Measurements from ENCODE around the gene DQX1.

Gene DQX1

DNA sequence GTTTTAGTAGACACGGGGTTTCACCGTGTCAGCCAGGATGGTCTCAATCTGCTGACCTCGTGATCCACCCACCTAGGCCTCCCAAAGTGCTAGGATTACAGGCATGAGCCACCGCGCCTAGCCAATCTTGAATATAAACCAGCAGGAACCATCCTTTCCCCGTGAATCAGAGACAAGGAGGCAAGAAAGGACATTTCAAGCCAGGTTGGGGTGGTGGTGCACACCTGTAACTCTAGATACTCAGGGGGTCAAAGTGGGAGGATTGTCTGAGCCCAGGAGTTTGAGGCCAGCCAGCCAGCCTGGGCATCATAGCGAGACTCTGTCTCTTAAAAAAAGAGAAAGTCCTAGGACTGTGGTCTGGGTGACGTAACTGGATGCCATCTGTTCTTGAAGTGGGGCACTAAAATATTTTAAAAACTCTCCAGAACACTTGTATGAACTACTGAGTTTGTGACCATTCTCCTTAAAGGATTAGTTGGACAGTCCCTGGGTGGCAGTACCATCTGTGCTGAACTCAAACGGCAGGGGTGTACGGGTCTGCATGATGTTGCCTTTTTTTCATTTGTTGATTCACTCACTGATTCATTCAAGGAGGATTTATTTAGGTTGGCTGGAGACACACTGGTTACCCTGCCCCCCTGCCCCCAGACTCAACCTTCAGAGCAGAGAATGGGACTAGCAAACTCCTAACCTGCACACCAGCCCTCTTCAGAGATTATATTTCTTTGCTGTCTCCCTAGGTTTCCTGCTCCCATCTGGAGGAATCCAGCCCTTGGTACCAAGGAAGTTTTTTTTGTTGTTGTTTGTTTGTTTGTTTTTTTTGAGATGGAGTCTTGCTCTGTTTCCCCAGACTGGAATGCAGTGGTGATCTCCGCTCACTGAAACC lies 14.7 kb downstream of the DQX1 start:
- no peak for DNase-seq (ENCODE audit: low read depth)

DNA sequence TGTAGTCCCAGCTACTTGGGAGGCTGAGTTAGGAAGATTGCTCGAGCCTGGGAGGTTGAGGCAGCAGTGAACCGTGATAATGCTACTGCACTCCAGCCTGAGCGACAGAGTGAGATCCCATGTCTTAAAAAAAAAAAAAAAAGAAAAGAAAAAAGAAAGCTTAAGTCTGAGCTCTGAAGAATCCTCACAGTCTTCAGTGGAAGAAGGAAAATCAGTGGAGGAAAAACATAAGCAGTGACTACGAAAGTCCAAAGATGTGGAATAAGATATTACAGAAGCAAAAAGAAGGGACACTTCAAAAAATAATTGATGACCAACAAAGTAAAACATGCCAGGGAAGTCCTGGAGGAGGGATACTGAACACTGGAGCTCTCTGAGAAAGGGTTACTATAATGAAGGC lies 15.8 kb downstream of the DQX1 start:
- no peak for DNase-seq (ENCODE audit: low read depth)

DNA sequence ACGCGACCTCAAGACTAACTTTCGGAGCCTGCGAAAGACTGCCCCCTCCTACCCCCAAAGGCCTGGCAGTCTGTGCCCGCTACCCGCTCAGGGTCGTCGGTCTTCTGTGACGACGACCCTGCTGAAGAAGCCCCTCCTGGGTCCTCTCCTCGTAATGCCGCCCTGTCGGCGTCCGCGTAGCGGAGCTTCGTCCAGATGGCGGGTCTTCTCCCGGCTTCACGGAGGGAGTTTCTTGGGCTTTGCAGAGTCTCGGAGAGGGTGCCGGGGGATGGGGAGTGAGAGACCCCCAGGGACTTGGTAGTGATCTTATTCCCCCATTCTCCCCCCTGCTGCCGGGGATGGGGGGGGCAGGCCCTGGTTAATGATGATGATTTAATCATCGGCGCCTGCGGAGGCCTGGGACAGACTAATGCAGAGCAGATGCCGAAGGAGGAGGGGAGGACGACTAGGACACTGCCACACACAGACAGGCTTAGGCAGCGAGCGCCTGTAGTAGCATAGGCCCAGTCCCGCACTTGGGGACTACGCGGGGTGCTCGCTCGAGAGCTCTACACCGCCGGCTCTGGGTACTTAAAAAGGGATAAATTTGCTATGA lies 18.0 kb downstream of the DQX1 start:
- DNase-seq (ENCODE audit: low read depth), result peak; percentile 44

DNA sequence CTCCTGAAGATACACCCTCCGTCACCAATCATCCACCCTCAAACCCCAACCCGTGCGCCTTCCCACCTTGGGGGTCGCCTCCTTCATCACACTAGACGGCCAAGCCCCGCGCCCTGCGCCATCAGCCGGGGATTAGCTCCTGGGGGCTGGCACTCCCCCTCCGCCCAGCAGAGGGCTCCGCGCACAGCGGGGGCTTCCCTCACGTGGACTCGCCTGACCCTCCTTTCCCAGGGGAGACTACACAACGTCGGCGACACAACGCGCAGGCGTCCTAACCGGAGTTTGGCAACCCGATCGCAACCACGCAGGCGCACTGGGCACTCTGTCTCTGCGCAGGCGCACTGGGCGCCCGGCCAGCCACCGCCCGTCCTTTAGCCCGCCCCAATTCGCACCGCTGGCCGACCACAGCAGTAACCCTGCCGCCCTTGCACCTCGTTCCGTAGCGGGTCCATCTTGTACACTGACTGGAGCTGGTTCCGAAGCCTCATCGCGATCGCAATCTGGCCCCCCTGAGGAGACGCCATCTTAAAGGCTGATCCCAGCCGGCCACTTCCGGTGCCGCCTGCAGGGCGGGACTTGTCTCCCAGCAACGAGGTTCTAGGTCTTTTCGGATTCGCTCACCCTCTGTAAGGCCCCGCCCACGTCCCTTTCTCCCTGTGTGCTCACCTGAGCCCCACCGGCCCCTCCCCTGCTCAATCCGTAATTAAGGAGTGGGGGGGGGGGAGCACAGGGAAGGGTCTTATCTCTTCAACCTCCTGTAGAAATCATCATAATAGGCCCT lies 18.7 kb downstream of the DQX1 start, which contains the start of gene PCGF1:
PCGF1 (minus strand) TSS at position 551 of the 781 bp plus-strand sequence; CDS start at position 524, 27 bp downstream.
- peak; percentile 97 for DNase-seq (ENCODE audit: low read depth)

DNA sequence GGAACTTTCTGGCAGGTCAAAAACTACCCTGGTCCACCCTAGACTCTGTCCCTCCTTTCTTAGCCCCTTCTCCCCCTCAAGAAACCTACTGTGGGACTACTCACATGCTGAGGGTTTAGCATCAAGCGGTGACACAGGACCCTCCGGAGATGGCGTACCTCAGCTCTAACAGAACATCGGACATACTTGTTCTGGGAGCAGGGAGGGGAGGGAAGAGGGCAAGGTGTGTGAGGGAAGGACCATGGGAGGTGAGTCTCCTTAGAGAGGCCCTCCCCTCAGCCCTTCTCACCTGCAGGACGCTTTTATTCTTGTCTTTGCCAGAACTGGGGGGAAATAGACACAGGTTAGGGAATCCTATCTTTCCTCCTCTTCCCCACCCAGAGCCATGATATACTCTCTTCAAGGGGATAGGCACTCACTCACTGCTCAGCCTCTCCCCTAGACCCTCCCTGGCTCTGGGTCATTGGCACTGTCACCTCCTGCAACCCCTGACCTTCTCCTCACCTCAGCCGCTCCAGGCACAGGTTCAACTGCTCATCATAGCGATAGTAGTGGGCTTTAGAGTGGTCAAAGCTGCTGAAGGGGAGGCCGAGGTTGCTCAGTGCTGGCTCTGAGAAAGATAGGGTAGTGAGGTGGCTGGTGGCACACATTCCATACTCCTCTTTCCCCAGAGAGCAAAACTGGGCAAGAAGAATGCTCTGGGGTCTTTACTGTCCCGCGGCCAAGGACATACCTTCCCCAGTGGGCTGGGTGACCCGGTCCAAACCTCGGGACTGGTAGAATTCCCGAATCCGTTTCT lies 20.4 kb downstream of the DQX1 start:
- no peak for DNase-seq (ENCODE audit: low read depth)

DNA sequence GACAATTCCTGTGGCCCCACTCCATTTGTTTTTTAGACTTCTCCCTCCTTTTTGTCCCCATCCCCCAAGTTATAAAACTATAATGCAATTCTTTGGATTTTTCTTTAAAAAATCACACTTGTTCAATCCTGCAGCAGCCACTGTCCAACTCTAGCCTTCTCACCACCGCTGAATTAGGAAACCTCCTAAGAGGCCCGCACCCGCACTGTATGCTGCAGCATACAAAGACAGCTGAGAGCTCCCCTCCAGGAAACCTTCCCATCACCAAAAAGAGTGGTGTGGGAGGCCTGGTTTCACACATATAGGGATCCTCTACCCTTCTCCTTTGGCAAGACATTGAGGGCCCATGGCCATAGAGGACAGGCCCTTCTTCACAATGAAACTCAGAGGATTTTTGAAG lies 21.4 kb downstream of the DQX1 start:
- DNase-seq (ENCODE audit: low read depth), result no peak

DNA sequence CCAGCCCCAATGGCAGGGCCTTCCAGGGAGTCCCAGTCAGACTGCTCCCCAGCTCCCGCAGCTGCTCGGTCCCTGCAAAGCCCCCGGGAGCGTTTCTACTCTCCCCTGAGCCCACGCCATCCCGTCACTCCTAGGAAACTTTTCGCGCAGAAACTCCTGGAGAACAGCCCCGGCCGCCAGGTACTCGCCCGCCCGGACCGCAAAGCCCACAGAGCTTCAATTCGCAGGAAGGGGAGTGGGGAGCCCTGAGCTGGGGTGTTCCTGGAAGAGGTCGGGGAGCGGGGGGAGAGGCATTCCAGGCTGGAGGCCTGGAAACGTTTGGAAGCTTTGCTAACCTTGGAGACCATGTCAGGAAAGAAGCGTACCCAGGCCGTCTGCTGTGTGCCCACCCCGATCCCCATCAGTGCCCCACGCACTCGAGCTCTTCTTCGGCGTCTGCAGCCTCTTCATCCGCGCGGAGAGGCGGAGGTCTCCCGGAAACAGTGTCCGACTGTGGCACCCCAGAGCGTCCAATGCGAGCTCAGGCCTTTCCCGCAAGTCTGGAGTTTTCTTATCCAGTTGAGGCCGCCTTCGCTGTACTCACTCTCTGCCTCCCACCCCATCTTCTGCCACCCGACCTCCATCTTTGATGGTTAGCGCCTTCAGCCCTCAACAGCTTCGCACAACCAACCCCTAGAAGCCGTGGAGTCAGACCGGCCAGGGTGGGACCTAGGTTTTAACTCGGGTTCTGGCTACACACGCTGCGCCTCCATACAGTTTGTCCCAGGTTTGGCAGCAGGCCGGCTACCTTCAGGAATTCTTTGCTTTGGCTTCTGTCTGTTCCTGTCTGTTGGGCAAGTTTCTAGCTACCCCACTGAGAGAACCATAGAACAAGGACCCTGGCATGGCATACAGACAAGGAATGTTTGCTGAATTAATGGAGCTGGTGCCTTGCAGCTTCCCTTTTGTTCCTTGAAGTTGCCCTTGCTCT lies 22.2 kb downstream of the DQX1 start:
- no peak for DNase-seq (ENCODE audit: low read depth)

DNA sequence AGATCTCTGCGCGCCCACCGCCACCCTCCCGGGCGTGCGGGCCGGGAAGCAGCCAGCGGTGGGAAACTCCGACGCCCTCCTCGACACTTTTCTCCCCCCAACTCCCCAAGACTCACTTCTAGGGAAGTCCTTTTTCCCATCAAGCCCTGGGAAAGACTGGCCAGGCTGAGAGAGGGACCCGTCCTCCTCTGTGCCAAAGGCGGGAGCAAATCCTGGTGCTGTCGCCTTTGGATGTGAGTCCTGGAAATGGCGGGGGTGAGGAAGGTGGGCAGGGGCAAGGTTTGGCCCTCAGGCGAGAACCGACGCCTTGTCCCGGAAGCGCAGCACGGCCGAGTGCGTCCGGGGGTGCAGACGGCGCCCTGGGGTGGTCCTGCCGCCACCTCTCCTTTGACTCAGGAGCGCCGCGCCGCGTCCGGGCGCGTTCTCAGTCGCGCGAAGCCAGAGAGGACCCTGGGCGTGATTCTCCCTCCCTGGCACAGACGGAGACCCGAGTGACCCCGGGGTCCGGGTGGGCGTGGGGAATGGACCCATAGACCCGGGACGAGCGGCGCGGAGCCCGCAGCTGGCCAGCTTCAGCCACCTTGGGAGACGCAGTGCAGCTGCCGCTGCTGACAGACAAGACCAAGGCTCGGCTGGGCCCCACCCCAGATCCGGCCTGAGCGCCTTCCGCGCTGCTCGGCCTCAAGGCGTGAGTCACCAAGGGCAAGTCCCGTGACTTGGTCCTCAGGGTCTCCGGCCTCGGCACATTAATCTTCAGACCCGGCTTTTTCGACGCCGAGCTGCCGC lies 23.1 kb downstream of the DQX1 start:
- peak; percentile 88 for DNase-seq (ENCODE audit: low read depth)

DNA sequence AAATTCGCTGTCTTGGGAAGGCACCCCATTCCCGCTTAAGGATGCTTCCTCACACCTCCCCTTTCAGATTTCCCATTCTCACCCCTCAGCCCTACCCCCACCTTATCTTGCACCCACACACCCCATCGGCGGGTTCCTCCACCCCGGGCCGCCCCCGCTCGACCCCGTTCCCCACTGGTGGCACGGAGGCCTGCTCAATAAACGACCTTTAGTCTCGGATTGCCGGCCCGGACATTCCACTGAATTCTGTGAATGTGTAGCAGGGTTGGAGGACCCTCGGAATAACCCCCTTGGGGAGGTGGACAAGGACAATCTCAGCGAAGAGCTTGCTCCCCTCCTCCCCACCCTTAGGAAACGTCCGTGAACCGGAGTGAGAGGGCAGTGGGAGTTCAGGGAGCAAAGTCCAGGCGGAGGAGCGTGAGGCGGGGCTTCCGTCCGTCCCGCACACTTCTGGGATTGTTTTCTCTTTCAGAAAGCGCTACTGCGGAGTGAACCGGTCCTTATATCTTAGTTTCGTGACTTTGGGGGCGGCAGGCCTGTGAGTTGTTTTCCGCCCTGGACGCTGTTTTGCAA lies 23.8 kb downstream of the DQX1 start:
- peak; percentile 9 for DNase-seq (ENCODE audit: low read depth)

DNA sequence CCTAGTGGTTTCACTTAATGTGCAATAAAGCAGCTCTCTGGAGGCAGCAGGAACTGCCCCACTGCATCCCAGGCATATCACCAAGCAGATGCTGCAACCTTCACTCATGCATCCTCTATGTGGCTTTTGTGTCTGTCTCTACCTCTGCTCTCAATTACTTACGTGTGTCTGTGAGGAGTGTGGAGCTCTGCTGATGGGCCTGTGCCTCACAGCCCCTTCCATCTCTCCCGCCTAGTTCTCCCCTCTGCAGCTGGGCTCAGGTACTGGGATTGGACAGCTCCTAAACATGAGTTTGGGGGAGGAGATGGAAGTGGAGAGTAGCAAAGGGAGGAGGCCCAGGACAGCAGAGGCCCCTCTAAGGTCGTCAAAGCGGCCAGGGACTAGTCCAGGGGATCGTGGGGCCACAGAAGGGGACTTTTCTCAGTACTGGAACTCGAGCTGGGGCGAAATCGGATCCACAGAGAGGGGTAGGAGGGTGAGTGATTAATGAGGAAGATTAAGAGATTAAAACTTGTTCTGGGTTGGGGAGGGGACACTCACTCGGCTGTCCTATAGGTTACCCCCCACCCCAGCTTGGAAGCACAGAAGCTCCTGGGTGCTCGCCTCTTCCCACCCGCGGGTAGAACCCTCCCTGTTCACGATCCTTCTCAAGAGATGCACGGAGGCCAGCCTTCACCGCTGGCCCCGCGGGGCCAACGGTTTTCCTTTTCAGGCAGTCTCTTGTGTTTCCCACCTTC lies 24.5 kb downstream of the DQX1 start:
- DNase-seq (ENCODE audit: low read depth), result no peak

DNA sequence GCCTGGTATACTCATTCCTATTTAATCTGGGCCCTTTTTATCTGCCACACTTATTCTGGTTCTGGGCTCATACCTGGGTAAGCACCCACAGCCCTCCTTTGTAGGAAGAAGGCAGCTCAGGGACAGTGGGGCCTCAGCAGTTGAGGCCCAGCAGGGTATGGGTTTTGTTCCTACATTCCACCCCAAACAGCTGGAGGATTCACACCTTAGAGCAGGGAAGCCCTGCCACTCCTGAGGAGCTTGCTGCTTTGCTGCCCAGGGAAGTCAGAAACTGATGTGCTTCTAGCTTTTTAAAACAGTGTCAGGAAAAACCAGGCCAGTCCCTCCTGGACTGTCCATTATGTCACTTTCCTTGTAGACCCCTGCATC lies 25.5 kb downstream of the DQX1 start:
- no peak for DNase-seq (ENCODE audit: low read depth)

DNA sequence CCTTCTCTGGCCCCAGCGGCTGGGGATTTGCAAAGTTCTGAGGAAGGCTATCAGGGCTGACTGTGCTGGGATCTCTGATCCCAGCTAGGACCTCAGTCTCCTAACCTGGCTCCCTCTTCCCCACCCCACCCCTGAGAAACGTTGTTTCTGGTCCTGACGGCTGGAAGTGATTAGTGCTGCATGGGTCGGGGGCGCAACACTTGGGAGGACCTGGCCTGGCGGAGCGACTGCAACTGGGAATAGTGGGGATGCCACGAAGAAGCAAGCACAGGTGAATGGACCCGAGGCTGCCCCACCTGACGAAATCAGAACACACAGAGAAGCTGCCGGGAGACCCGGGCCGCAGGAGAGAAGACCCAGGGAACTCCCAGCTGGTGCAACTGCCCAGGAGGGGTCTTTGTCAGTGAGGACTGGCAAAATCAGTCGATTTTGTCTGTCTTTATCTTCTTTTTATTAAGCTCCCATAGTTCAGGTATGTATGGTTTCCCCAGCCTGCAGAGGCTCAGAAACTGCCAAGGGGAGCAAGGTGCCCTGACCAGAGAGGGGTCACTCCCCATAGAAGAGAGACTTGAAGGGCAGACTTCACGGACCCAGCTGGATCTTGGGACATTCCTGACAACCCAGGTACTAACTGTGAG lies 26.0 kb downstream of the DQX1 start:
- no peak for DNase-seq (ENCODE audit: low read depth)

DNA sequence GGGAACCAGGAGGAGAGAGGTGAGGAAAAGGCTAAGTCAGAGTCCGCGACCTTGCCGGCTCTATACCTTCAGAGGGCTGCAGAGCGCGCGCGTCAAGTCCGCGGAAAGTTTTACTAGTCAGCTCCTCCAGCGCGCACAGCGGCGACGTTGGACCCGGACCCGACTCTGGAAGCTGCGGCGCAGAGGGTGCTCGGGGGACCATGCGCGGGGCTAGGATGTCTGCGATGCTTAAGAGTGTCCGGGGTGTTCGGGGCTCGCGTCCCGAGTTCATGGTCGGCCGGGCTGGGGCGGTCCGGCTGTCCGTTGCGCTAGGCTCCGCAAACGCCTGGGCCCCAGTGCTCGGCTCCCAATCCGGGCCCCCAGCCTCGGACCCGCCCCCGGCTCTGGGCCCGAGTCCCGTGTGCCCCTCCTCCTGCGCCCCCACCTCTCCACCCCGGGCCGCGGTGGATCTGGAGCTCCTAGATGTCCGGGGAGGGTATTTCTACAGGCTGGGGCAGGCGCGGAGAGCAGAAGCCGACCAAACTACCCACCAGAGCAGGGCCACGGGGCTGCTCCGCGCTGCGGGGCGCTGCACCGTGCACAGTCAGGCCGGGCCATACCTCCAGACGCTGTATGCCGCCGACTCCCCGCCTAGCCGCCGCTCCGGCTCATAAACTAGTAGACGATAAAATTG lies 26.6 kb downstream of the DQX1 start, which contains the start of gene LBX2:
LBX2 (minus strand) TSS at position 337 of the 673 bp plus-strand sequence; CDS start at position 271, 66 bp downstream.
- DNase-seq (ENCODE audit: low read depth), result peak; percentile 28

DNA sequence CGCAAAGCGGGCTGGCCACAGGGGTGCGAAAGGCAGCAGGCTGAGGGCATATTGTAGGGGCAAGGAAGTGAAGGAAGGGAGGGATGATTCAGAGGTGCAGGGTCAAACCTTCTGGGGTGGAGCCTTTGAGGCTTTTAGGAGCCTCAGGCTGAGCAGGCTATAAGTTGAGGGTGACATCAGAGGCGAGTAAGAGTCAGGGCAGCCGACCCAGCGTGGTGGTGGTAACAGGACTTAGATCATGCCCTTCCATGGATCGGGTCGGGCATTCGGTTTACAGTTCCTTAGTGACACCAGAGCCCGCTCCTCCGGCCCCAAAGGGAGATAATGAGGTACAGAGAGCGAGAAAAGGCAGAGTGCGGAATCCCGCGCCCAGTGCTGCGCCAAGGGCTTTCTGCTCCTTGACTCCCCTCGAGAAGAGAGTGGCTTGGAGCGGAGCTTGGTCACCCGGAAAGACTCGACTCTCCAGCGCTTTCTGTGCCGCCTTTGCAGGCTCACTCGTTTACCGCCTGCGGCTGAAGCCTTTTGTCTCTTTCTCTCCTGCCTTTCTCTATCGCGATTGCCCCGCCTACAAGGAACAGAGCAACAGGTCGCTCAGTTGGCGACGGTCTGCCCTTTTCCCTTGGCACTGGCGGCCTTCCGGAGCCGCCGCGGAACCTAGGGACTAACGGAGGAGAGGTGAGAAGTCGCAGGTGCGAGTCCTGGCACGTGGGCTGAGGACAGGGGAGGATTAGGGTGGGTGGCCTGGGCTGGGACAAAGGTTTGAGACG lies 27.3 kb downstream of the DQX1 start:
- peak; percentile 29 for DNase-seq (ENCODE audit: low read depth)

DNA sequence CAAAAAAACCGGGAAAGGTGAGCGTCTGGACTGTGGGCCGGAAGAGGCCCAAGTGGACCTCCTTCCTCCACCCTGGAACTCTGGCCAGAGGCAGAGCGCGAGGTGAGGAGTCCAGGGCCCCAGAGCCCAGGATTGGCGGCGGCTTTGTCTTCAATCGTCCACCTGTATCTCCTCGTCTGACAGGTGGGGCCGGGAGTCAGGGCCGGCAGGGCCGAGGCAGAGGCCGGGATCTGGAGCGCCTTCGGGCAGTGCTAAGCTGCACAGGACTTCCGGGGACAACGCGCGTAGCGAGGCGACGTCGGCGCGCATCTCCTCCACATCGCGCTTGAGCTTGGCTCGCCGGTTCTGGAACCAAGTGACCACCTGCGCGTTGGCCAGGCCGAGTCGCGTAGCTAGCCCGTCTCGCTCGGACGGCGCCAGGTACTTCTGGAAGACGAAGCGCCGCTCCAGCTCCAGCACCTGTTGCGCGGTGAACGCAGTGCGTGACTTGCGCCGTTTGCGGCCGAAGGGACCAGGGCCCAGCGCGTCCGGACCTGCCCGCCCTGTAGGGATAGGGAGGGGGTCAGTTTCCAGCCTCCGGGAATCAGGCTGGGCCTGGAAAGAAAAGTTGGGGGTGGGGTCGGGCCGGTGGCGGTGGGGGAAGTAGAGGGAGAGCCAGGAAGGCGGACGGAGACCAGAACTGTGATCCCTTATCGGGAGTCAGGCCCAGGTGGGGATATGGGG lies 28.1 kb downstream of the DQX1 start:
- DNase-seq (ENCODE audit: low read depth), result peak; percentile 22

Data from iris pigment epithelial cell (primary cell).